Heart left ventricle (tissue), 13 donors: ENCODE results near the gene C15orf39.

Source experiments
- POLR2A ChIP-seq, 2 donors: fragments of 450-650 bp; IDR thresholded peaks; one replicate each; pipeline ENCODE4 v1.6.1; 2017; ENCODE audit warnings: antibody characterized with exemption in 2 of 2, mild to moderate bottlenecking in 2 of 2, moderate library complexity in 2 of 2
- TF ChIP-seq, protein P1 (sequence below), 12 donors: fragments of 200-600 bp; sonication (generic) in 4 of 12; IDR thresholded peaks; one replicate each; pipeline versions ENCODE4 v1.5.0 to v1.8.0; 2018 to 2022; ENCODE audit warnings: antibody characterized with exemption in 12 of 12, mild to moderate bottlenecking in 5 of 12
- donor health status: ischemic (EF 13 %, LVEDD 7.1; RV severe dilation, severe dysfunction).
- donor health status: DM: no; HTN: yes; CAD: no.
- donor health status: DM: no; HTN: no; CAD: no.
- donor health status: ischemic (EF 25% LVEDD 6.9; RV normal size, moderate dysfunction).
- donor health status: ischemic (EF 25% LVEDD 5.7; RV mildly dilated, moderate dysfunction).
- donor health status: ischemic (EF 35%, LVEDD 5.7; RV mildly dilated, moderate dysfunction).
- donor health status: nonischemic (EF 11% LVEDD 7.7; RV severe dilation, severe dysfunction).
- donor health status: DM: yes; HTN: yes; CAD: no.
- donor health status: PGD.
- donor health status: ischemic (EF 29% LVEDD 5.4; RV normal size, mild dysfunction).
- donor health status: nonischemic (EF 23%, LVEDD 6.1; RV moderate dilation, normal function).

DNA sequence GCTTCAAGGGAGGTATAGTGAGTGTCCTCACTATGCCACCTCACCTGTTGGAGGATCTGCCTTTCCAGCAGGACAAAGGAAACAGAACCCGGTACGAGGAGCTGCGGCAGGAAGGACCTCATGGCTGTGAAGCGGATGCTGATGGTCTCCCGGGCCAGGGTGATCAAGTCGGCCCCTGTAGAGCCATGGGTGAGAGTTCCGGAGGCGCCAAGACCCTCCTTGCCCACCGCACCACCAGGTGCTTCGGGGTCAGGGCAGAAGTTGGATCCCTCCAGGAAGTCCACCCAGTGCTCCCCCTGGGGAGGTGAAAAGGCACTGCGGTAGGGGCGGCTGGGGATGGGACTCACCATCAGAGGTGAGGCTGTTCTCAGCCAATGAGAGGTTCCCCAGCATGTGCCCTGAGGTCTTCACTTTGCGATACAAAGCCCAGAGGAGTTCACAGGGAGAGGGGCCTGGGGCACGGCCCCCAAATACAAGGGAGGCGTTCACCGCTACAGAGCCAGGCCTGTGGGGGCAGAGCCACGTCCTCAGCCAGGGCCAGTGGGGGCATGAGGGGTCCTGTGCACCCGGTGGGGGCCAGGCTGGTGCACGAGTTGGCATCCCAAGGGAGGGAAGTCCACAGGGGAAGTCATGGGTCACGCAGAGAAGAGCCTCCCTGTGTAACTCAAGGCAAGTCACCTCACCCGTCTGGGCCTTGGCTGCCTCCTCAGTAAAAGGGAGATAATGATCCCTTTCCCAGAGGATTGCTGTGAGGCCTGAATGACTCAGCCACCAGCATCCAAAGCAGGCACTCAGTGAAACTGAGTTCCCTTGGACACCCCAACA, 27.7 kb downstream of the C15orf39 start:
- TF ChIP-seq, protein P1, sequence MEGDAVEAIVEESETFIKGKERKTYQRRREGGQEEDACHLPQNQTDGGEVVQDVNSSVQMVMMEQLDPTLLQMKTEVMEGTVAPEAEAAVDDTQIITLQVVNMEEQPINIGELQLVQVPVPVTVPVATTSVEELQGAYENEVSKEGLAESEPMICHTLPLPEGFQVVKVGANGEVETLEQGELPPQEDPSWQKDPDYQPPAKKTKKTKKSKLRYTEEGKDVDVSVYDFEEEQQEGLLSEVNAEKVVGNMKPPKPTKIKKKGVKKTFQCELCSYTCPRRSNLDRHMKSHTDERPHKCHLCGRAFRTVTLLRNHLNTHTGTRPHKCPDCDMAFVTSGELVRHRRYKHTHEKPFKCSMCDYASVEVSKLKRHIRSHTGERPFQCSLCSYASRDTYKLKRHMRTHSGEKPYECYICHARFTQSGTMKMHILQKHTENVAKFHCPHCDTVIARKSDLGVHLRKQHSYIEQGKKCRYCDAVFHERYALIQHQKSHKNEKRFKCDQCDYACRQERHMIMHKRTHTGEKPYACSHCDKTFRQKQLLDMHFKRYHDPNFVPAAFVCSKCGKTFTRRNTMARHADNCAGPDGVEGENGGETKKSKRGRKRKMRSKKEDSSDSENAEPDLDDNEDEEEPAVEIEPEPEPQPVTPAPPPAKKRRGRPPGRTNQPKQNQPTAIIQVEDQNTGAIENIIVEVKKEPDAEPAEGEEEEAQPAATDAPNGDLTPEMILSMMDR (IDR thresholded peaks at IDR 0.05), result no peak
- no peak for TF ChIP-seq POLR2A (IDR thresholded peaks at IDR 0.05)
